ENCODE measurements around the gene SDS.

Gene SDS

GRCh38 chr12:113386866-113387566 lies 16.7 kb downstream of the SDS start:
- no peak for ATAC-seq
- no peak for TF ChIP-seq ZFP30 (CRISPR knock-in tag; IDR thresholded peaks at IDR 0.05)
- TF ChIP-seq BACH2 (CRISPR knock-in tag; IDR thresholded peaks at IDR 0.05; ENCODE audit: borderline replicate concordance) = no peak
- no peak for TF ChIP-seq ZNF565 (CRISPR knock-in tag; conservative IDR thresholded peaks at IDR 0.05; ENCODE audit: low read depth)
- TF ChIP-seq CSDC2 (CRISPR knock-in tag; IDR thresholded peaks at IDR 0.05) = no peak
- TF ChIP-seq TOX (CRISPR knock-in tag; IDR thresholded peaks at IDR 0.05; ENCODE audit: borderline replicate concordance) = no peak
- TF ChIP-seq ZNF70 (CRISPR knock-in tag; IDR thresholded peaks at IDR 0.05) = no peak
- no peak for TF ChIP-seq RARB (CRISPR knock-in tag; IDR thresholded peaks at IDR 0.05)
- no peak for TF ChIP-seq GLIS3 (CRISPR knock-in tag; IDR thresholded peaks at IDR 0.05)
- no peak for TF ChIP-seq TSHZ2 (CRISPR knock-in tag; IDR thresholded peaks at IDR 0.05)
- no peak for TF ChIP-seq PATZ1 (CRISPR knock-in tag; IDR thresholded peaks at IDR 0.05; ENCODE audit: borderline replicate concordance)
- no peak for TF ChIP-seq TCF4 (CRISPR knock-in tag; IDR thresholded peaks at IDR 0.05; ENCODE audit: borderline replicate concordance)

GRCh38 chr12:113385282-113385882 lies 18.3 kb downstream of the SDS start:
- TF ChIP-seq TCF4 (CRISPR knock-in tag; IDR thresholded peaks at IDR 0.05; ENCODE audit: borderline replicate concordance) (no peak), CREB5 (CRISPR knock-in tag; IDR thresholded peaks at IDR 0.05; ENCODE audit: low read depth) (no peak), ARNTL (CRISPR knock-in tag; IDR thresholded peaks at IDR 0.05; ENCODE audit: borderline replicate concordance, low read depth) (no peak), ZNF8 (CRISPR knock-in tag; IDR thresholded peaks at IDR 0.05) (no peak), ZFP30 (CRISPR knock-in tag; IDR thresholded peaks at IDR 0.05) (no peak), TOX (CRISPR knock-in tag; IDR thresholded peaks at IDR 0.05; ENCODE audit: borderline replicate concordance) (no peak), CSDC2 (CRISPR knock-in tag; IDR thresholded peaks at IDR 0.05) (no peak), PATZ1 (CRISPR knock-in tag; IDR thresholded peaks at IDR 0.05; ENCODE audit: borderline replicate concordance) (no peak), ZFP3 (CRISPR knock-in tag; IDR thresholded peaks at IDR 0.05) (no peak), BACH2 (CRISPR knock-in tag; IDR thresholded peaks at IDR 0.05; ENCODE audit: borderline replicate concordance) (no peak), CSRNP3 (CRISPR knock-in tag; IDR thresholded peaks at IDR 0.05) (no peak)
- ATAC-seq = no peak

- ATAC-seq = no peak
- no peak for TF ChIP-seq TOX (CRISPR knock-in tag; IDR thresholded peaks at IDR 0.05; ENCODE audit: borderline replicate concordance)
- no peak for TF ChIP-seq PPARA (CRISPR knock-in tag; IDR thresholded peaks at IDR 0.05; ENCODE audit: borderline replicate concordance)
- TF ChIP-seq CSRNP3 (CRISPR knock-in tag; IDR thresholded peaks at IDR 0.05) = no peak
- no peak for TF ChIP-seq PATZ1 (CRISPR knock-in tag; IDR thresholded peaks at IDR 0.05; ENCODE audit: borderline replicate concordance)
- TF ChIP-seq ZNF565 (CRISPR knock-in tag; conservative IDR thresholded peaks at IDR 0.05; ENCODE audit: low read depth) = no peak
- TF ChIP-seq CREB5 (CRISPR knock-in tag; IDR thresholded peaks at IDR 0.05; ENCODE audit: low read depth) = no peak
- no peak for TF ChIP-seq POU6F1 (CRISPR knock-in tag; IDR thresholded peaks at IDR 0.05; ENCODE audit: borderline replicate concordance, low read depth)
- TF ChIP-seq ZFP30 (CRISPR knock-in tag; IDR thresholded peaks at IDR 0.05) = no peak
Measured at GRCh38 chr12:113384778-113385177, 18.9 kb downstream of the SDS start.
